ENCODE results near the gene PER2.
A peak's percentile ranks its signal among the peaks of the same experiment; 100 is the strongest.

GRCh38 chr2:238305092-238305862, 16.9 kb upstream of the PER2 start:
- TF ChIP-seq CTCF (IDR thresholded peaks at IDR 0.05; ENCODE audit: low read depth, low read length, poor library complexity, severe bottlenecking) (peak; percentile 30), EZH2phosphoT487 (IDR thresholded peaks at IDR 0.05; ENCODE audit: borderline replicate concordance, low read length) (no peak)
